ENCODE measurements around the gene CCDC106.

The CCDC106 gene

GRCh38 chr19:55669418-55670279 is 21.6 kb downstream of the CCDC106 start:
- DNase-seq (ENCODE audit: low read depth), result no peak

- no peak for DNase-seq (ENCODE audit: low read depth)
These were observed 22.5 kb downstream of the CCDC106 start for GRCh38 chr19:55670280-55671053.

- no peak for DNase-seq (ENCODE audit: low read depth)
These were observed 23.0 kb downstream of the CCDC106 start for GRCh38 chr19:55671054-55671378.

GRCh38 chr19:55672418-55672817 is 24.4 kb downstream of the CCDC106 start:
- no peak for DNase-seq (ENCODE audit: low read depth)

- no peak for DNase-seq (ENCODE audit: low read depth)
These were observed 25.5 kb downstream of the CCDC106 start for GRCh38 chr19:55673465-55673864.

DNA sequence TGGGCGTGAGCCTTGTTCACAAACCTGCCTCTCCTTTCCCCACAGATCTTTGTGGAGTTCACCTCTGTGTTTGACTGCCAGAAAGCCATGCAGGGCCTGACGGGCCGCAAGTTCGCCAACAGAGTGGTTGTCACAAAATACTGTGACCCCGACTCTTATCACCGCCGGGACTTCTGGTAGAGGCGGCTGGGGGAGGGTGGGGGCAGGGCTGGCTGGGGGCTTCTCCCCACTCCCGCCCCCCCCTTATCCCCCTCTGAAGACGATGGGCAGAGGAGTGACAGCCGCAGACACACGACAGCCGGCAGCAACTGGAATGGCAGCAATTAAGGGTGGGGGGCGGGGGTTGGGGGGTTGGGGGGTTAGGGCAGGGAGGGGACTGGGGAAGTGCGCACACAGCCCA is 25.9 kb downstream of the CCDC106 start:
- no peak for DNase-seq (ENCODE audit: low read depth)

DNA sequence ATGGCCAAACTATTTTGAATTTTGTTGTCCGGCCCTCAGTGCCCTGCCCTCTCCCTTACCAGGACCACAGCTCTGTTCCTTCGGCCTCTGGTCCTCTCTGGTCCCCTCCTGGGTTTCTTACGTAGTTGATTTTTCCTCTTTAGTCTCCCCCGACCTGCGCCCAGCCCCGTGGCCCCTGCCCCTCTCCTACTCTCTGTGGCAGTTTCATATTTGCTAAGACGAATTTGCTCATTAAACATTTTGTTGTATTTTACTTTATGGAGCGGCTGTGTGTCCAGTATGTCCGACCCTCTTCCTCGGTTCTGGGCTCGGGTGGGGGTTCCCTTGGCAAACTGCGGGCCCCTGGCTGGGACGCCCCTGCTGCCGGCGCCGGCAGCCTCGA is 26.4 kb downstream of the CCDC106 start:
- DNase-seq (ENCODE audit: low read depth), result no peak

DNA sequence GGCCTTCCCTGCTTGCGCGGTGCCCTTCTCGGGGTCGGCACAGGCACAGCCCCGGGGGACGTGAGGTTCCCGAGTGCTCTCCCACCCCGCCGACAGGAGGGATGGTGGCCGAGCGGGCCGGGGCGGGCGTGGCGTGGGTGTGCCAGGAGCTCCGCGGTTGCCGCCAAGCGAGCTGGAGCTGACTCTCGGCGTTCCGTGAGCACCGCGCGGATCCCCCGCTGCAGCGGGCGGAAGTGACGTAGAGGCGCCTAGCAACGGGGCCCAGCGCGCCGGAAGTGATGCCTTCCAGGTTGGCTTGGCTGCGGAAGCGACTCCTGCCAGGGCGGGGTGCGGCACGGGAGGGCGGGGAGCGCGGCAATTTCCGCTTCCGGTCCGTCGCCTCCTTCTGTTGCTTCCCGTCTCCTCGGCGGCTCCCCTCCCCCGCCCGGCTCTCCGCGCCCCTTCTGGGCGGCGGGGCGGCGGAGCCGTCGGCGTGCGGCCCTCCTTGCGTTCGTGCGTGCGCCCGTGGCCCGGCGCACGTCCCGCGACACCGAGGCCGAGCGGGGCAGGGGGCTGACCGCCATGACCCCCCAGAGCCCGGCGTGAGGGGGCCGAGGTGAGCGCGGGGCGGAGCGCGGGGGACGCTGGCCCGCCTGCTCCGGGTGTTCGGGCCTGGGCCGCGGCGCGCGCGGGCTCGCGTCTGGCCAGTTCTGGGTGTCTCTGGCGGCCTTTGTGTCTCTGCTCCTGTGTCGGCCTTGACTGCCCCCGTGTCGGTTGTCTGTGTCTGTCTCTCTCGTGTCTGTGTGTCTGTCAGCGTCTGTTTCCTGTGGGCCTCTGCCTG is 27.0 kb downstream of the CCDC106 start, which contains the start of gene EPN1:
Gene EPN1 (plus strand): TSS at position 386 of the 820 bp plus-strand sequence. CDS start 3,402 bp downstream, outside the sequence.
- peak; percentile 98 for DNase-seq (ENCODE audit: low read depth)

DNA sequence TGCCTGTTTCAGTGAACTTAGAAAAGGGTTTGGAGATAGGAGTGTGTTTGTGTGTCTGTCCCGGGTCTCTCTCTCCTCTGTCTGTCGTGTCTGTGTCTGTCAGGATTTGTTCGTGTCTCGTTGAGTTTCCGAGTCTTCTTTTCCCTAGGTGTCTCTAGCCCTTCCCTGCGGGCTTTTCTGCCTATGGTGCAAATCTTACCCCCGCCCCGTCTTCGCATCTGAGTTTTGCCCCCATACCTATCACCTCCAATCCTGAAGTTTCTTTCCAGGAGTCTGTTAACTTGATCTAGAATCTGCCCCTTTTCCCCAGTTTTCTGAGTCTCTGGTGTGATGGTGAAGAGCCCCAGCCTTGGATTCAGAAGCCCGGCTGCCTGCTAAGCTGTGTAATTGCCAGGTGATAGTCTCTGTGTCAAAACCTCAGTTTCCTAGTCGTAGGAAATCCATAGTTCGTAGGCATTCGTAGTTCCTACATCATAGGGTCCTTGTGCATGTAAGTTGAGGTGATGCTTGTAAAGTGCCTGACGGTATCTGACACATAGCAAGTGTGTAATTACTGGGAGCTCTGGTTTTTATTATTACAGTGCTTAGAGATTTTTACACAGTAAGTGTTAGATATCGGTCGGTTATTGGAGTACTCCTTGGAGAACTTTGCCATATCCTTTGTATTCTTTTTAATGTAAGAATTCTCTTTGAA is 27.8 kb downstream of the CCDC106 start:
- no peak for DNase-seq (ENCODE audit: low read depth)

- no peak for DNase-seq (ENCODE audit: low read depth)
These were observed 28.4 kb downstream of the CCDC106 start for GRCh38 chr19:55676383-55676782.

DNA sequence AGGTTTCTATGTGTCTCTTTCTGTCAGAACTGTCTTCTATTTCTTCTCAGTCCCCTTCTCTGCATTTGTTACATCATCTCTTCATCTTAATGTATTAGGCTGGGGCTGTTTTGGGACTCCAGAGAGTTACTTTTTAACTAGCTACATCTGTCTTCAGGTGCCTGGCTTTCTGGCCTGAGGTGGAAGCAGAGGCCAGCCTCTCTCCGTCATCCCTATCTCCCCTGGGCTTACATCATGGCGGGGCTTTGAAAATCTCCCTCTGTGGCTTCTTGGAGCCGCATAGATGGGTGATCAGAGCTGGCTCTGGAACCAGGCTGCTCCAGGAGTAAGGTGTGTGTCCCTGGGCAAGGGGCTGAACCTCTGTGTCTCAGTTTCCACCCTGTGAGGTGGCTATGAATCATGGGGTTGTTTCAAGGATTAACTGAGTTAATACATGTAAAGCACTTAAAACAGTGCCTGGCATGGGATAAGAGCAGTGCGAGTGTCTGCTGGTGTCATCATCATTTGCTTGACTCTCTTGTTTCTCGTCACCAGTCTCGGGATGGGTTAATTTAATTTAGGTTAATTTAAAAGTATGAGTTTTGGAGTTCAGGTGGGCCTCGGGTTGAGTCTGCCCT is 29.0 kb downstream of the CCDC106 start:
- DNase-seq (ENCODE audit: low read depth), result no peak

- no peak for DNase-seq (ENCODE audit: low read depth)
These were observed 29.6 kb downstream of the CCDC106 start for GRCh38 chr19:55677572-55678028.

- DNase-seq (ENCODE audit: low read depth), result no peak
These were observed 30.2 kb downstream of the CCDC106 start for GRCh38 chr19:55678121-55678671.

DNA sequence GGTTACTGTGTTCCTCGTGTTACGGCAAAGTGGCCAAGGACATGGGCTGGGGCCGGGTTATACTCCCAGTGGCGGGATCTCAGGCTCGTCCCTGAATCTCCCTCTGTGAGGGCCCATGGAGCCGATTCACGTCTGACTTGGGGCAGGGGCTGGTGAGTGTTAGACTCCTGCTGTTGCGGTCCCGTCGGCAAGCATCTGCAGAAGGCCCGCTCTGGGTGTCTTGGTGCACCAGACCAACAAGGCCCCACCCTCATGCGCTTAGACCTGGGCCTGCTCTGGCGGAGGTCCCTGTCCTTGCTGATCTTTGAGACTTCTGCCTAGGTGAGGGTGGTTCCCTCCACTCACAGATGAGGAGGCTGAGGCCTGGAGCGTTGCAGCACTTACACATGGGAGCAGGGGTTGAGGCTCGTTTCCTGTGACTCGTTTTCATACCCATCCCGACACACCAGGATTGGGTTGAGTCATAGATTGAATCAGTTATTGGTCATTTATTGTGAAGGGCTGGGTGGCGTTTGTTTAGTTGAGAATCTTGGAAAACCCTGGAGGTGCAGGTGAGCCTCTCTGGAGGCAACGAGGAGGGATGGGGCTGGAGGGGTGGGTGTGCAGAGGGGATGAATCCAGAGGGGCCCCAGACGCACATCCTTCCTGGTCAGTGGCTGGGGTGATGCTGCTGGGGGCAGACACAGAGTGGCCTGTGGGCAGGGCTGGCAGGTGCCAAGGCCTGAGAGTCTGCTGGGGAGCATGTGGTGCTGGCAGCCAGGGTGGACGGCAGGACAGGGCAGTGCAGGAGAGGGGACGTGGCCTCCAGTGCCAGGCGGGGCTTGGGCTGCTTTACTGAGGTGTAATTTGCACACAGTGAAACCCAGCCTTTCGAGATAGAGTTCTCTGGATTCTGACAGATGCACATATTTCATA is 31.6 kb downstream of the CCDC106 start:
- DNase-seq (ENCODE audit: low read depth), result no peak

GRCh38 chr19:55680339-55681130 is 32.5 kb downstream of the CCDC106 start:
- no peak for DNase-seq (ENCODE audit: low read depth)

DNA sequence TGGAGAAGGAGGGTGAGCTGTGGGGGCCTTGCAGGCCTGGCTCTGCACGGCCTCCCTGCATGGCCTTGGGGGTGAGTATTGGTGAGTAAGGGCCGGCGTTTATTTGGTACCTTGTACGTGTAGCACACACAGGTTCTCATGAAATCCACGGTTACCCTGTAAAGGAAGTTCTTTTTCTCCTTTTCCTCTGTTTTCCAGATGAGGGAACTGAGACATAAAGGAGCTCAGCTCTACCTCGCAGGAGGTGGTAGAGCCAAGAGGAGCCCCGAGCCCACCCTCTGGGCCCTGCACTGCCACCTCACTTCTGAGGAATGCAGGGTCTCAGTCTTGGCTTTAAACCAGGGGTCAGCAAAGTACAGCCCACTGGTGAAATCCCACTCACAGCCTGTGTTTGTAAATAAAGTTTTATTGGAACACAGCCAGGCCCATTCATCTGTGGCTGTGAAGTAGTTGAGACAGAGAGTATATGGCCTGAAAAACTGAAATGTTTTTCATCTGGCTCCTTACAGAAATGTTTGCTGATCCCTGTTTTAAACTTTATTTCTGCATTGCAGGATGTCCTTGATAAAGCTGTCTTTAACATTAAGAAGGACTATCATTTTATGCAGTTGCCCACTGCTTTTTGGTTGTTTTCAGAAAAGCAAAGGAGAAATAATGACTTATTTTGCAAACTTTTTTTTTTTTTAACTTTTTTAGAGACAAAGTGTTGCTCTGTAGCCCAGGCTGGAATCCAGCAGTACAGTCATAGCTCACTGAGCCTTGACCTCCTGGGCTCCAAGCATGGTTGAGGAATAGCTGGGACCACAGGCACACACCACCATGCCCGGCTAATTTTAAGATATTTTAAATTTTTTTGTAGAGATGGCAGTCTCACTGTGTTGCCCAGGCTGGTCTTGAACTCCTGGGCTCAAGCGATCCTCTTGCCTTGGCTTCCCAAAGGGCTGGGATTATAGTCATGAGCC is 33.4 kb downstream of the CCDC106 start:
- no peak for DNase-seq (ENCODE audit: low read depth)

DNA sequence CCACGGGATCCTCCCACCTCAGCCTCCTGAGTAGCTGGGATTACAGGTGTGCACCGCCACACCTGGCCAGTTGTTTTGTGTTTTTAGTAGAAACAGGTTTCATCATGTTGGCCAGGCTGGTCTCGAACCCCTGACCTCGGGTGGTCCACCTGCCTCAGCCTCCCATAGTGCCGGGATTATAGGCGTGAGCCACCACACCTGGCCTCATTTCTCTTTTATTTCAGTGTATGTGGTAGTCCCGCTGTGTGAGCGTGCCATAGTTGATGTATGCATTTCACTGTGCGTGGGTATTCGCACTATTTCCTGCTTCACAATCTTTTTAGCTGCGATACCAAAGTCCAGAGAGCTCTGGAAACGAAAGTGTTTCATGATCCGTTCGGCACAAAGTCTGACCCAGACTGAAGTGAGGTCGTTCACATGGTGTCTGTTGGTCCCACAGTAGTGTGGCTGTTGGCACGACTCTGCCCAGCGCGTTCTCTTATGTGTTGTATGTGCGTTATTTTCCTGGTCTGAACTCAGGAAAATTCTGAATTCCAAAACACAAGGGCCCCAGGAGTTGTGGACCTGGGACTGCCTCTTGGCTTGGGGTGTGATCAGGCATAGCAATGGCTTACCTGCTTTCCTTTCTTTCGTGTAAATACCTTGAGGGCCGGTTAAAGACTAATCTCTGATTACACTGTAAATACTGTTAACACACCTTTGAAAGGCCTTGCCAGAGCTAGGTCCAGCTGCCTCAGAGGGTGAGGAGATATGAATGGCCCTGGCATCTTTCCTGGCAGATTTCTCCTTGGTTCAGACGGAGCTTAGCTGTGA is 35.6 kb downstream of the CCDC106 start:
- no peak for DNase-seq (ENCODE audit: low read depth)
